Fibroblast of peridontal ligament (primary cell): ENCODE measurements around the gene ZNF641.

Experiments
- DNase-seq: peaks from one replicate; pipeline ENCODE4 v3.0.0-alpha.2; 2010; ENCODE audit errors: extremely low read depth

The ZNF641 gene

GRCh38 chr12:48350249-48351021 lies at the start of gene ZNF641:
ZNF641 (minus strand) TSS chr12:48350919; CDS start chr12:48348090, 2,829 bp downstream.
- DNase-seq: peak; percentile 38

GRCh38 chr12:48390026-48390425 lies 39.3 kb upstream of the ZNF641 start:
- DNase-seq: no peak

GRCh38 chr12:48389409-48389808 lies 38.7 kb upstream of the ZNF641 start:
- DNase-seq: no peak

DNA sequence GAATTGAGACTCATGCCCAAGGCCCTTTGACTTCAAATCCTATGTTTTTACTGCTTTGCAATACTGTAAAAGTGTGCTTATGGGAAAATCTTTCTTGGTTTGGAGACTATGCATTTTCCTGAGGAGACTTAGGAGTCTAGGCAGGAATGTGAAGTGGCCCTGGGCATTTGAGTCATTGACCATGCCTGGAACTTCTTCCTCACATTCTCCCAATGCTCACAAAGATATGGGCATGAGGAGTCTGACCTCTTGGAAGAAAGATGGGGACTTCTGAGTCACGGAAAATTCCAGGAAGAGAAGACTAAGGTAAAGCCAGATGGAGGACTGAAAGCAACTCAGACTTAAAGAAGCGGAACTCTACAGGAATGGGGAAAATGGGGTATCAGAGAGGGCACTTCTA lies 38.2 kb upstream of the ZNF641 start:
- DNase-seq: no peak

- DNase-seq: peak; percentile 10
These were observed 37.7 kb upstream of the ZNF641 start for GRCh38 chr12:48388460-48388859.

GRCh38 chr12:48380596-48380995 lies 29.9 kb upstream of the ZNF641 start:
- no peak for DNase-seq

- DNase-seq: no peak
These were observed 29.1 kb upstream of the ZNF641 start for GRCh38 chr12:48379794-48380193.

- DNase-seq: no peak
These were observed 26.9 kb upstream of the ZNF641 start for GRCh38 chr12:48377646-48378045.

DNA sequence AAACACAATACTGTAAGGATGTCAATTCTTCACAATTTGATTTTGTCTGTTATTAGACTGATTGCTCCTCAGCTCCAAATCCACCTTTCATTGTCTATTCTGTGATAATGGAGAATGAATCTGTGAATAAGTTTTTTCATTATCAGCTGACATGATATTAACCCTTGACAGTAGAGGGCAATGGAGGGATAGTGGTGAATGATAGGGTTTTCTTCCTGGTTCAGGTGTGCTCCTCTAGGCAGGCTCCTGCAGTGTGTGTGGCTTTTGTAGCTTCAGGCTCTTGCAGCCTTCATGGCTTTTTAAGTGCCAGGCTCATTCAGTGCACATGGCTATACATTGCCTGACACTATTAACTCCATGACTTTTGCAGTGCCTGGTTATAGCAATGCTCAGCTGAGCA lies 23.4 kb upstream of the ZNF641 start:
- no peak for DNase-seq

GRCh38 chr12:48366131-48366530 lies 15.4 kb upstream of the ZNF641 start:
- no peak for DNase-seq

- DNase-seq: no peak
These were observed 11.1 kb upstream of the ZNF641 start for GRCh38 chr12:48361664-48362339.

DNA sequence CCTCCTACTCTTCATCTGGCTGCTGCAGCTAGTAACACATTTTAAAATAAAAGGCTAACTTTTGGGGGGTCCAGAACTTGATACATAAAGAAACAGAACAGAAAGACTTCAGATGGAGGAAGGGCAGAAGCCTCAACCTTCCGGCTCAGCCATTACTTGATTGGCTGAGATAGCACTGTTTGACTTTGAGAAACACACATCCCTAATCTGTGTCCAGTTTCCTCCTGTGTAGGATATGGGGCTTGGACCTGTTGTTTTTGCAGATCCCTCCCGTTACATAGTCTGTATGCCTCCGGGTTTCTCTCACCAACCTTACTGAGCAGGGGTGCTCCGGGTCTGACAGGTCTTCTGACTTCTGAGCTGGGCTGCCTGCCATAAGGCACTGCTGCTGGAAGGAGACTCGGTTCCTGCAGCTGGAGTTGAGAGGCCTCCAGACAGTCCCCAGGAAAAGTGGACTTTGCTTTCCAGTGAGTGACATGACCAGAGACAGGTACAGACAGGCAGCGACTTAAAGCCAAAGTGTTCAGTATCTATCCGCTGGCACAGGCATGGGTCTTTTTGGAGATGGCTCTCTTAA lies 8.3 kb upstream of the ZNF641 start:
- no peak for DNase-seq

GRCh38 chr12:48356041-48356768 lies 5.5 kb upstream of the ZNF641 start:
- DNase-seq: no peak

DNA sequence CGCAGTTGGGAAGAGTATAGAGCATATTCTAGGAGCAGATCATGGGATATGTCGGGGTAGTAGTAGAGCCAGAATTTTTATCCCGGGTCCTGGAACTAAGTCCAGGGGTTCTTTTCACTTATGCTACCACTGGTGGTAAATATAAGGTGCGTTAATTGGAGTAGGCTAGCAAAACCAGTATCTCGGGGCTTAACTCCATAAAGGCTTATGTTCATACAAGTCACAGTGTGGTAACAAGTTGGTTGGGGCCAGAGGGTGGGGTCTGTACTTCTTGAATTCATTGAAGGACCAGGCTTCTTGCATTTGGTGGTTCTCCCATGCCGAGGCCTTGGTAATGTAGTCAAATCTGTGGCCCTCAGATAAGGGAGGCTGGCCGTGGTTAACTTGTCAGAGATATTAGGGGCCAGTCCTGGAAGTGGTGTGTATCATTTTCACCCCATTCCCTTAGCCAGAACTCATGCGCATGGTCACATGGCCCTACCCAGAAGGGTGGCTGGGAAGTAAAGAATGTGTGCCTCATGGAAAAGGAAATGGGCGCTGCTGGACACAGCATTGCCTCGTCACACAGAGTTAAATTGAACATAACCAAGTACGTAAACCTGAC lies 1.5 kb upstream of the ZNF641 start:
- no peak for DNase-seq

DNA sequence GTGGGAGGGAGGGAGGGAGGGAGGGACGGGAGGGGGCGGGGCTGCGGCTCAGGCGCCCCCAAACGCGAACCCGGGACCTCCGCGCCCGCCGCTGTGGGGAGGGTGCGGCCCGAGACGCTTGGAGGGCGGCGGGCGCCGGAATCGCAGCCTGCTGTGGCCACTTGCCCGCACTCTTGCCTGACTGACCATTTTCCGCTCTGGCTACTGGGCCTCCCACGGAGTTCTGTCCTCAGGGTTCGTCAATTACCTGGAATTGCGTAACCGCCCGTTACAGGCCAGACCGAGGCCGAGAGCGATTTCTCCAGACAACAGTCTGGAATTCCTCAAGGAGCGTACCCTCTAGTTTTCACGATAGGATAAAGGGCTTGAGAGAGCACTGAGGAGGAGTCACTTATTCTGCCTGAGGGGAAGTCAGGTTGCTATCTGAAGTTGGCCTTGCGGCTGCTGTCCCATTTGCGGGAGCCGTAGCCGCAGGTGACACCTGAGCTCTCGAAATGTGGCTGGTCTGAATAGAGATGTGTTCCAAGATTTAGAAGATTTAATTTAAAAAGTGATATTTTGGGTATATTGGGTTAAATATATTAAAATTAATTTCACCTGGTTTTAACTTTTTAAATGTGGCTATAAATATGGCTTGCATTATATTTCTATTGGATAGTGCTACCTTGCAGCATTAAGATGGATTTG lies 446 bp upstream of the ZNF641 start:
- DNase-seq: peak; percentile 53

DNA sequence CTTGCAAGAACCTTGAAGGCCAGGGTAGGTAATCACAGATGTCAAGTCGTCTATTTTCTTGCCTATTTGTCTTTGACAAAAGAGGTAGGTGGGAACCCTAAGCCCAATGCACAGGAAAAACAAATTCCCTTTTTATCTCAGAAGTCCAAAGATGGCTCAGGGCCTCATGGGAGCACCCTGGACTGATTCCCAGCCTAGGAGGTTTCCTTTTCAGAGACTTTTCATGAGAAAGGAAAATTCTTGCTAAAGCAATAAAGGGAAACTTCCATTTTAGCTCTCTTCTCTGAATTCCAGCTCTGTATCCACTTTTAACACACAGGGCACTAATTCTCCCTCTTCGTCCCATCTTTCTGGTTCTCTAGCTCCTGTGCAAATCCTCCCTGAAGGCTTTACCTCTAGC lies 1.2 kb downstream of the ZNF641 start:
- peak; percentile 68 for DNase-seq

DNA sequence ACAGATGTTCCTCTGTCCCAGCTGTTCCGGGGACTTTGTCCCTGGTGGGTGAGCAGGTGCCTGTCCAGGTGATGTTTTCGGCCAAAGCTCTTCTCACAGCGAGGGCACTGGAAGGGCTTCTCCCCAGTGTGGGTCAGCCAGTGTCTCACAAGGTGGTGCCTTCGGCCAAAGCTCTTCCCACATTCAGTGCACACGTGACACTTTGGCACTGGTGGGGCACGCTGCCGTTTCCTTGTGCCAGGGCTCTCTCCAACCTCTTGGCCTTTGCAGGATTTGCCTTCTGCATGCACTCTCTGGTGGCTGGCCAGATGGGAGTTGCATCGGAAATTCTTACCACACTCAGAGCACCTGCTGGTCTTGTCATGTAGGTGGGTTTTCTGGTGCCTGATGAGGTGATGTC lies 7.7 kb downstream of the ZNF641 start:
- no peak for DNase-seq

DNA sequence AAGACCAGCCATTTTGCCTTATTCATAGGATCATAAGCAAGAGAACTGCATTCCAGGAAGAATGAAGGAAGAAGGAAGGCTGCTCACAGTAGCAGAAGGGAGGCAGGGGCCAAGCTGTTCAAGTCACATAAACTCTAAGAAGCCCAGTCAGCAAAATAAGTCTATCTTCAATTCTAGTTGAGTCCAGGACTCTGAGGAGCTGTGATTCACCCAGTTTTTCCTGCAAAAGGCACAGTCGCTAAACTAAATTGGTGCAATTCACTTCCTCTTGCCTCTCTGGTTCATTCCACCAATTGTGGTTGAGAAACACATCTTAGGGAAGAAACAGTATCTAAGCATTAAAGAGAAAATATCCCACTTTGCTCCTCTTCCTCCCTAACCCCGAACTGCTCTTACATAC lies 9.8 kb downstream of the ZNF641 start:
- DNase-seq: no peak

- DNase-seq: no peak
These were observed 11.1 kb downstream of the ZNF641 start for GRCh38 chr12:48339442-48340117.

- no peak for DNase-seq
These were observed 14.2 kb downstream of the ZNF641 start for GRCh38 chr12:48336564-48336963.

- no peak for DNase-seq
These were observed 14.7 kb downstream of the ZNF641 start for GRCh38 chr12:48336061-48336460.
